HepG2 (cell line): ENCODE measurements around the gene CHMP4B. TPM values are rescaled to one million over a fixed set of nuclear protein-coding genes. Genes with fewer than 3 reads are reported as not detected.

Source experiments
- ASH2L ChIP-seq: fragments of 300-600, 200-600 bp; sonication (generic); IDR thresholded peaks from 2 replicates; pipeline ENCODE4 v1.7.0; 2017; ENCODE audit warnings: low read depth, mild to moderate bottlenecking, moderate library complexity, mixed read lengths, low read length; ENCODE audit not compliant: insufficient read length
- ATF4 ChIP-seq, 2 experiments: fragments of 450-650 bp in 1 of 2; sonication (generic) in 1 of 2; formaldehyde crosslinking; IDR thresholded peaks; 2 replicates each; pipeline versions ENCODE4 v1.5.0 to v1.8.0; 2020 to 2022; ENCODE audit warnings: mild to moderate bottlenecking in 1 of 2, missing genetic modification reagents in 1 of 2
- BHLHE40 ChIP-seq: IDR thresholded peaks from 2 replicates; pipeline ENCODE4 v1.6.1; 2011; ENCODE audit warnings: low read length, improper control_type of control experiment
- FOXM1 ChIP-seq: sonication (generic); formaldehyde crosslinking; IDR thresholded peaks from 2 replicates; pipeline ENCODE4 v1.5.0; 2020; ENCODE audit warnings: missing genetic modification reagents
- GLI4 ChIP-seq: sonication (generic); formaldehyde crosslinking; IDR thresholded peaks from 2 replicates; pipeline ENCODE4 v1.5.1; 2020; ENCODE audit warnings: missing genetic modification reagents, mild to moderate bottlenecking, moderate library complexity, borderline replicate concordance
- HOMEZ ChIP-seq: IDR thresholded peaks from 2 replicates; pipeline ENCODE4 v1.6.1; 2016; ENCODE audit warnings: low read depth
- NFIB ChIP-seq: sonication (generic); formaldehyde crosslinking; IDR thresholded peaks from 2 replicates; pipeline ENCODE4 v1.9.0; 2021; ENCODE audit warnings: missing genetic modification reagents, mild to moderate bottlenecking, borderline replicate concordance
- NFRKB ChIP-seq: fragments of 450-650 bp; IDR thresholded peaks from 2 replicates; pipeline ENCODE4 v1.6.1; 2017
- RELA ChIP-seq: sonication (generic); formaldehyde crosslinking; IDR thresholded peaks from 2 replicates; pipeline ENCODE4 v1.4.0; 2020; ENCODE audit warnings: missing genetic modification reagents
- RFXANK ChIP-seq: IDR thresholded peaks from 2 replicates; pipeline ENCODE4 v1.6.1; 2016
- TBL1XR1 ChIP-seq: fragments of 150-350 bp; IDR thresholded peaks from 2 replicates; pipeline ENCODE4 v1.6.1; 2014; ENCODE audit warnings: borderline replicate concordance, low read length; ENCODE audit not compliant: partially characterized antibody
- TBX3 ChIP-seq: fragments of 450-650 bp; IDR thresholded peaks from 2 replicates; pipeline ENCODE4 v1.6.1; 2017; ENCODE audit warnings: antibody characterized with exemption, mild to moderate bottlenecking, inconsistent platforms, borderline replicate concordance
- U2AF1 ChIP-seq: fragments of 200-400 bp; formaldehyde crosslinking; optimal IDR thresholded peaks from 2 replicates; pipeline ENCODE3; 2017; ENCODE audit warnings: mild to moderate bottlenecking, low read depth, low read length
- ZBTB34 ChIP-seq: sonication (generic); formaldehyde crosslinking; IDR thresholded peaks from 2 replicates; pipeline ENCODE4 v1.8.0; 2022; ENCODE audit warnings: mild to moderate bottlenecking, missing genetic modification reagents
- ZBTB4 ChIP-seq: sonication (generic); formaldehyde crosslinking; IDR thresholded peaks from 2 replicates; pipeline ENCODE4 v1.4.0; 2020; ENCODE audit warnings: missing genetic modification reagents, mild to moderate bottlenecking, borderline replicate concordance
- ZNF263 ChIP-seq: sonication (generic); formaldehyde crosslinking; IDR thresholded peaks from 2 replicates; pipeline ENCODE4 v1.4.0; 2020; ENCODE audit warnings: missing genetic modification reagents
- ZNF501 ChIP-seq: sonication (generic); formaldehyde crosslinking; IDR thresholded peaks from 2 replicates; pipeline ENCODE4 v1.5.1; 2020; ENCODE audit warnings: mild to moderate bottlenecking, moderate library complexity, missing genetic modification reagents
- ZNF572 ChIP-seq: sonication (generic); formaldehyde crosslinking; IDR thresholded peaks from 2 replicates; pipeline ENCODE4 v1.5.1; 2020; ENCODE audit warnings: mild to moderate bottlenecking, missing genetic modification reagents
- ZNF589 ChIP-seq: sonication (generic); formaldehyde crosslinking; conservative IDR thresholded peaks from 2 replicates; pipeline ENCODE4 v1.8.0; 2022; ENCODE audit warnings: mild to moderate bottlenecking, moderate library complexity, missing genetic modification reagents
- ZNF788 ChIP-seq: sonication (generic); formaldehyde crosslinking; IDR thresholded peaks from 2 replicates; pipeline ENCODE4 v1.5.0; 2020; ENCODE audit warnings: mild to moderate bottlenecking, missing genetic modification reagents, borderline replicate concordance
- polyA plus RNA-seq, 8 experiments: library from polyadenylated mRNA; depleted of rRNA in 3 of 8; stranded (reverse) in 7 of 8; unstranded in 1 of 8; fragments of >200 nt; fragmentation: Illumina TruSeq in 4 of 8; extraction: Trizol in 4 of 8; gene quantifications; 2 replicates each; pipeline versions ENCODE4 v1.2.1 to v1.2.3, GENCODE V29; 2011 to 2016; ENCODE audit warnings: low read depth in 4 of 8, missing spikeins in 1 of 8, mixed read lengths in 1 of 8; ENCODE audit not compliant: insufficient read depth in 1 of 8
- total RNA-seq, 5 experiments: library from RNA; depleted of rRNA; stranded (reverse); fragments of >200 nt; fragmentation: Illumina TruSeq; extraction: Trizol; gene quantifications; 2 replicates each; pipeline ENCODE4 v1.2.3, GENCODE V29; 2016; ENCODE audit warnings: low read depth in 1 of 5

Gene CHMP4B
- total and polyA plus RNA-seq, 2 of the 13 experiments (the other 11 are each of a cell fraction or from before 2014, with no cell fraction given) = 40.1 to 45.6 TPM

GRCh38 chr20:33862709-33863403 is 51.7 kb downstream of the CHMP4B start (continued):
- TF ChIP-seq FOXM1 (CRISPR knock-in tag) (no peak), ZNF788 (CRISPR knock-in tag) (0 out of 2 replicates have a peak, but pooled peaks have one; percentile 15), BHLHE40 (no peak), U2AF1 (no peak), ZBTB34 (CRISPR knock-in tag) (no peak), NFRKB (no peak), NFIB (CRISPR knock-in tag) (no peak), ZNF263 (CRISPR knock-in tag) (peak; percentile 100), ZNF572 (CRISPR knock-in tag) (no peak), HOMEZ (CRISPR knock-in tag) (no peak), RFXANK (CRISPR knock-in tag) (no peak), TBX3 (no peak), ZBTB4 (CRISPR knock-in tag) (0 out of 2 replicates have a peak, but pooled peaks have one; percentile 36), GLI4 (CRISPR knock-in tag) (0 out of 2 replicates have a peak, but pooled peaks have one; percentile 40), ASH2L (no peak), ZNF501 (peak; percentile 74), RELA (CRISPR knock-in tag) (no peak), ATF4 (CRISPR knock-in tag; IDR thresholded peaks at IDR 0.05) (no peak), TBL1XR1 (peak; percentile 6), ZNF589 (0 out of 2 replicates have a peak, but pooled peaks have one; percentile 62)
